ENCODE measurements around the gene FLRT3. TPM values are rescaled to one million over a fixed set of nuclear protein-coding genes. Genes with fewer than 3 reads are reported as not detected.

The FLRT3 gene
- total RNA-seq = 60.7 TPM
- long read RNA-seq, full-length matches to known transcripts = 52 of 75 reads
- long read RNA-seq, partial matches to known transcripts = 1 of 75 reads
- long read RNA-seq, other reads (novel, unspliced or antisense) = 22 of 75 reads

DNA sequence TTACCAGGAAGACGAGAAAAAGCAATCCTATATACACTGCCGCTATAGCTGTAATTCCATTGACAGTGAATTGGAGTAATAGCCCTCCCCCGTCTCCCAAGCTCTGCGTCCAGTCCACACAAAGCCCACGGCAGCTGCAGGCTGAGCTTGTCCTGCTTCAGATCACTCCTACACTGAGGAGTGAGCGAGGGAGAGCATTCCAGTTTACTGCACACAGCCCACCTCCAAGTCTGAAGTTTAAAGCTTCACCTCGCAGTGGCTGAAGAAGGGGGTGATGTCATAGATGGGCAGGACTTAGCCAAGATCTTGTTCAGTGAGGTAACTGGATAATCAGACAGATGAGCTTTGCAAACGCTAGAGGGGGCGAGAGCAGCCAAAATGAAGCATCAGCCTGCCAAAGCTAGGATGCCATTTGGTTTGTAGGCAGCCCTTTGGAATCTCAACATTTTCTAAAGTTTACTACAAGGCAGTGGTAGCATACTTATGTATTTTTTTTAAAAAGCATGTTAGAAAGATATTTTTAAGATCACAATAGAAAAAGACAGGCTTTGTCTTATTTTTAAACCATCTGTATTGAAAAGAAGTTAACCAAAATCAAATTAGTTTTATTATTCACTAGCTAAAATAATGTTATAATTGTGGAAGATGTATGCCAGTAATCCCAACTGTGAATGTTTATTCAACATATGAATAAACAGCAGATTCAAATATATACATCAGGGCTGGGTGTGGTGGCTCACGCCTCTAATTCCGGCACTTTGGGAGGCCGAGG, at the start of gene FLRT3:
FLRT3 (minus strand) TSS at position 213 of the 772 bp plus-strand sequence. CDS start 10,106 bp downstream, outside the sequence.
- H3K27me3 ChIP-seq (ENCODE audit: low read depth) = no peaks in the 10 kb centered on the region
- TF ChIP-seq, protein P1, sequence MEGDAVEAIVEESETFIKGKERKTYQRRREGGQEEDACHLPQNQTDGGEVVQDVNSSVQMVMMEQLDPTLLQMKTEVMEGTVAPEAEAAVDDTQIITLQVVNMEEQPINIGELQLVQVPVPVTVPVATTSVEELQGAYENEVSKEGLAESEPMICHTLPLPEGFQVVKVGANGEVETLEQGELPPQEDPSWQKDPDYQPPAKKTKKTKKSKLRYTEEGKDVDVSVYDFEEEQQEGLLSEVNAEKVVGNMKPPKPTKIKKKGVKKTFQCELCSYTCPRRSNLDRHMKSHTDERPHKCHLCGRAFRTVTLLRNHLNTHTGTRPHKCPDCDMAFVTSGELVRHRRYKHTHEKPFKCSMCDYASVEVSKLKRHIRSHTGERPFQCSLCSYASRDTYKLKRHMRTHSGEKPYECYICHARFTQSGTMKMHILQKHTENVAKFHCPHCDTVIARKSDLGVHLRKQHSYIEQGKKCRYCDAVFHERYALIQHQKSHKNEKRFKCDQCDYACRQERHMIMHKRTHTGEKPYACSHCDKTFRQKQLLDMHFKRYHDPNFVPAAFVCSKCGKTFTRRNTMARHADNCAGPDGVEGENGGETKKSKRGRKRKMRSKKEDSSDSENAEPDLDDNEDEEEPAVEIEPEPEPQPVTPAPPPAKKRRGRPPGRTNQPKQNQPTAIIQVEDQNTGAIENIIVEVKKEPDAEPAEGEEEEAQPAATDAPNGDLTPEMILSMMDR (IDR thresholded peaks at IDR 0.05) = peak; percentile 57
- peak; percentile 69 for DNase-seq
- peak; percentile 97 for ATAC-seq
- peak within 1 kb of the TSS; percentile 53 for H3K4me3 ChIP-seq
- H3K4me1 ChIP-seq = no peaks in the 10 kb centered on the region
- H3K27ac ChIP-seq = peak within 1 kb of the TSS; percentile 77
- intact Hi-C loops (cut with DNase I) = no loop called here
- H3K9me3 ChIP-seq = no peaks in the 10 kb centered on the region
- no peaks in the 10 kb centered on the region for H3K36me3 ChIP-seq

DNA sequence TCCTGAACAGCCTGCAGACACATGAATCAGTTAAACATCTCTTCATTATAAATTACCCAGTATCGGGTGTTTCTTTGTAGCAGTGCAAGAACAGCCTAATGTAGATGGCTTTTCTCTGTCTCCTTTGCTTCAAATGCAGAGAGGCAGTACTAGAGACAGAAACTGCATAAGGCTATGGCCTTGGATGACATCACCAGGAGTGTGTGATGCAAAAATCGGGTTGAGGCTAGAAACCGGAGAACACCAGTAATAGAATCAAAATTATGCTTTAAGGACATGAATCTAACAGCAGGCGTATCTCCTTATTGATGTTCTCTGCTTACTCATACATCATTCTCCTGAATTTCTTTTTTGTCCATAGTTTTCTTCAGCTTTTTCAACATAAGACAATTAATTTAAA, 49.3 kb upstream of the FLRT3 start:
- DNase-seq (no peak), ATAC-seq (no peak)
- Histone ChIP-seq H3K9me3 (peaks cover 13% of the 10 kb centered on the region), H3K27me3 (ENCODE audit: low read depth) (no peaks in the 10 kb centered on the region), H3K4me1 (no peaks in the 10 kb centered on the region), H3K27ac (no peak overlapping the region), H3K36me3 (no peaks in the 10 kb centered on the region), H3K4me3 (no peak overlapping the region)
- TF ChIP-seq, protein P1 (IDR thresholded peaks at IDR 0.05) = no peak
- intact Hi-C loops (cut with DNase I) = no loop called here

DNA sequence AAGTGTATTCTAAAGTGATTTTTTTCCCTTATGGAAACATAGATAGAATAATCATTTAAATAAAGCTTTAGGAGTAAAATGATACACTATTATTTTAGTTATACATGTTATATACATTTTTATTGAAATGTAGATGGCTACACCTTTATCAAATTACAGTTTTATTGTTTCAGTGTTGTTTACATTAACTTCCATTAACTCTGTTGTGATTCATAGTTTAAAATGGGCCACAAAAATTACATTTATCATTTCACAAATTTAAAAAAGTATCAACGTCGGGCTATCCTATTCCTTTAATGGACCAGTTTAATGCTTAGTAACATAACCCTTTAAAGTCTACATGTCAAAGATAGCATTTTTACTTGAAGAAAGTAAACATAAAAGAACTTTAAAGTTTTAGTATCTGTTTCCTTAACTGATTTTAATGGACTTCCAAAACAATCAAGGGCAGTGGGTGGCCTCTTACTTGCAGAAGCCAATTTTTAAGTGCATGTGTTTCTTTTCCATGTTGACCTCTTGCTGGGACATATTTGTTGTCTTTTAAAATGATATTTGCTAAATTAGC, 47.8 kb upstream of the FLRT3 start:
- intact Hi-C loops (cut with DNase I) = no loop called here
- H3K27me3 ChIP-seq (ENCODE audit: low read depth) = no peaks in the 10 kb centered on the region
- H3K4me1 ChIP-seq = no peaks in the 10 kb centered on the region
- ATAC-seq (no peak), DNase-seq (no peak)
- H3K36me3 ChIP-seq = no peaks in the 10 kb centered on the region
- no peak overlapping the region for H3K27ac ChIP-seq
- peaks cover 13% of the 10 kb centered on the region for H3K9me3 ChIP-seq
- no peak overlapping the region for H3K4me3 ChIP-seq
- TF ChIP-seq, protein P1 (IDR thresholded peaks at IDR 0.05) = no peak

DNA sequence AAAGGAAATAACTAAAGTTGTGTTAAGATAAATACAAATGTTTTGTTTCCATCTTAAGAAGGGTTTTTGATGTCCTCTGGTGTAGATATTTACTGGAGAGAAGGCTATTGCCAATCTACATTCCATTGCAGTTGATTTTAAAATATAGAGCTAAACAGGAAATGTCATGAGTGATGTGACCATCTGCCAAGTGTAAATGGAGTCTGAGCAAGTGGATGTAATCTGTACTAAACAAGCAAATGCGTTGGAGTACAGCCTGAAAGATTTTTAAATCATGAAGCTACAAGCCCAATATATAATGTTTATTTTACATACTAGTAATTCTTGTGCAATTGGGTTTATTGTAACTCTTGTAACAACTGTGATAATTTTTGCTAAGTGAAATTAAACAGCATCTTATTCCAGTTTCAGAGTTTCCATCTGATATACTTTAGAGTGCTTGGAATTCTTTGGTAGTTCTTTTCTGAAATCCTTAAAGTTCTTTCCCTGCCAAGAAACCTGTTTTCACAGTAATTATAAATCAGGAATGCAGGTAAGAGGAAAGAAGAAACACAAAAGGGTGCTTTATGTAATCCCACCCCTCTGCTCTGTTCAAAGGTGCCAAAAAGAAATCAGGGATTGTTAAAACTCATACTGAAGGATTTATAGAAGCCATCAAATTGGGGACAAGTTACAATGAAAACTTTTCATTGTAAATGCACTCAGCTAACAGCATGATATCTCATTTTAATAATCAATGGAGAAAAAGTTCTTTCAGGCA, 47.2 kb upstream of the FLRT3 start:
- no peak overlapping the region for H3K27ac ChIP-seq
- TF ChIP-seq, protein P1 (IDR thresholded peaks at IDR 0.05) = no peak
- no peak for DNase-seq
- H3K4me1 ChIP-seq = no peaks in the 10 kb centered on the region
- H3K27me3 ChIP-seq (ENCODE audit: low read depth) = no peaks in the 10 kb centered on the region
- peaks cover 13% of the 10 kb centered on the region for H3K9me3 ChIP-seq
- ATAC-seq = no peak
- intact Hi-C loops (cut with DNase I) = no loop called here
- H3K36me3 ChIP-seq = no peaks in the 10 kb centered on the region
- no peak overlapping the region for H3K4me3 ChIP-seq

DNA sequence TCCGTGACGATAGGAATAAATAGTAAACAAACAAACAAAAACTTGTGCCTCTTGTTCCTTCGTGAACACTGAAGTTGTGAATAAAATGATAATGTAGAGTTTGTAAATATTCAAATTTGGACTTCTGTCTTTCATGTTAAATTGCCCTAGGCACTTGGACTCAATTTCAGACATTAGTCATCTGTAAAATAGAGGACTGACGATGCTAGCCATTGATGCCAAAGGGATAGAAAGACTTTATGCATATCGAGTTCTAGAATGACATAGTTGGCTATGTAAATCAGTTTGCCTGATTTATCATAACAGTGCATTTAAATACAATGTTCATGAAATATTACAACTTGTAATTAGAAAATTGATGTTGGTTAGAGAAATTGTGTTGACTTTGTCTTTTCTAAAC, 45.9 kb upstream of the FLRT3 start:
- TF ChIP-seq, protein P1 (IDR thresholded peaks at IDR 0.05) = no peak
- Histone ChIP-seq H3K27me3 (ENCODE audit: low read depth) (no peaks in the 10 kb centered on the region), H3K27ac (no peak overlapping the region), H3K9me3 (peaks cover 13% of the 10 kb centered on the region), H3K36me3 (no peaks in the 10 kb centered on the region), H3K4me3 (no peak overlapping the region), H3K4me1 (no peaks in the 10 kb centered on the region)
- intact Hi-C loops (cut with DNase I) = no loop called here
- DNase-seq (no peak), ATAC-seq (no peak)

All from lower lobe of right lung (tissue), 2 donors.